Measurements from ENCODE around the gene MS4A7. TPM values are rescaled to one million over a fixed set of nuclear protein-coding genes. Genes with fewer than 3 reads are reported as not detected.
"Not testable (repeated sequence)": the region's sequence is repeated elsewhere in the genome, so short reads cannot be mapped to it uniquely, and the experiment has no call there.

Gene MS4A7
- total and polyA plus RNA-seq, 4 experiments from 2014 or later = 0.36 to 1.6 (median 0.76) TPM; not detected in 1

GRCh38 chr11:60362241-60362640, 16.1 kb upstream of the MS4A7 start:
- Mint-ChIP-seq H3K9me3 (no peaks in the 10 kb centered on the region), H3K36me3 (no peaks in the 10 kb centered on the region), H3K27ac (no peak overlapping the region), H3K4me1 (no peaks in the 10 kb centered on the region), H3K4me3 (no peak overlapping the region), H3K27me3 (peaks cover 9 to 16% of the 10 kb centered on the region in 2 donors)
- no peak for DNase-seq
- Histone ChIP-seq H3K4me3 (ENCODE audit: low read length in 2 of 2) (no peak overlapping the region), H3K9me3 (ENCODE audit: control insufficient read depth in 1 of 2, low read length in 2 of 2) (no peaks in the 10 kb centered on the region), H3K4me1 (ENCODE audit: insufficient read depth, low read length) (no peaks in the 10 kb centered on the region), H3K27me3 (ENCODE audit: insufficient read depth, low read length) (no peaks in the 10 kb centered on the region), H3K36me3 (ENCODE audit: insufficient read depth, low read length) (no peaks in the 10 kb centered on the region), H3K27ac (ENCODE audit: low read depth, low read length) (no peak overlapping the region)
- ChIA-PET POLR2A (ENCODE audit: partially characterized antibody) (no interaction called here), CTCF (ENCODE audit: partially characterized antibody) (interaction anchor here (1.3 to 4.7 kb wide), 6 partner anchors 9 to 257 kb away, joined by 3 to 39 read pairs (median 5); no protein-coding TSS in a partner anchor)
- intact Hi-C loops (cut with micrococcal nuclease) = no loop called here

GRCh38 chr11:60363542-60364470, 14.5 kb upstream of the MS4A7 start:
- Mint-ChIP-seq H3K9me3 (no peaks in the 10 kb centered on the region), H3K27me3 (peaks cover 9 to 18% of the 10 kb centered on the region in 2 donors), H3K27ac (no peak overlapping the region), H3K36me3 (no peaks in the 10 kb centered on the region), H3K4me1 (no peaks in the 10 kb centered on the region), H3K4me3 (no peak overlapping the region)
- Histone ChIP-seq H3K27ac (ENCODE audit: low read depth, low read length) (no peak overlapping the region), H3K4me3 (ENCODE audit: low read length in 2 of 2) (no peak overlapping the region), H3K4me1 (ENCODE audit: insufficient read depth, low read length) (no peaks in the 10 kb centered on the region), H3K9me3 (ENCODE audit: control insufficient read depth in 1 of 2, low read length in 2 of 2) (no peaks in the 10 kb centered on the region), H3K27me3 (ENCODE audit: insufficient read depth, low read length) (no peaks in the 10 kb centered on the region), H3K36me3 (ENCODE audit: insufficient read depth, low read length) (no peaks in the 10 kb centered on the region)
- peak; percentile 39 to 57 (median 43) for DNase-seq
- intact Hi-C loops (cut with micrococcal nuclease) = loop anchor here (1.0 kb wide), 1 partner anchor 122 kb away; no protein-coding TSS in a partner anchor
- CTCF ChIA-PET (ENCODE audit: partially characterized antibody) = interaction anchor here (0.6 to 4.7 kb wide), 28 partner anchors 7 to 260 kb away, joined by 3 to 39 read pairs (median 4); partner anchors contain the start of gene MS4A1
- POLR2A ChIA-PET (ENCODE audit: partially characterized antibody) = no interaction called here

DNA sequence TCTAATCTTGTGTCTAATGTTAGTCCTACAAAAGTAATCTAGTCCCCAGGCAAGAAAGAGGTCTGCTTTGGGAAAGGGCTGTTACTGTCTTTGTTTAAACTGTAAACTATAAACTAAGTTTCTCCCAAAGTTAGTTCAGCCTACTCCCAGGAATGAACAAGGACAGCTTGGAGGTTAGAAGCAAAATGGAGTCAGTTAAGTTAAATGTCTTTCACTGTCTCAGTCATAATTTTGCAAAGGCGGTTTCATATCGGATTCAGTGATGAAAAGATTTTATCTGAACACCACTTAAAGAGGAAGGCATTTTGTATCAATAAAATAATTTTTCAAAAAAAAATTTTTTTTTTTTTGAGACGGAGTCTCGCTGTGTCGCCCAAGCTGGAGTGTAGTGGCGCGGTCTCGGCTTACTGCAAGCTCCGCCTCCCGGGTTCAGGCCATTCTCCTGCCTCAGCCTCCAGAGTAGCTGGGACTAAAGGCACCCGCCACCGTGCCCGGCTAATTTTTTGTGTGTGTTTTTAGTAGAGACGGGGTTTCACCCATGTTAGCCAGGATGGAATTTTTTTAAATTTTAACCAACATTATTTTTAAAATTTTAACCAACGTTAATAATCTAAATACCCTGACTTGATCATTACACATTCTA, 11.9 kb upstream of the MS4A7 start:
- H3K4me3 ChIP-seq (ENCODE audit: low read length in 2 of 2); DNase-seq; H3K36me3 Mint-ChIP-seq; CTCF ChIA-PET (ENCODE audit: partially characterized antibody); H3K4me1 Mint-ChIP-seq; H3K9me3 Mint-ChIP-seq; POLR2A ChIA-PET (ENCODE audit: partially characterized antibody); H3K27me3 ChIP-seq (ENCODE audit: insufficient read depth, low read length); H3K4me1 ChIP-seq (ENCODE audit: insufficient read depth, low read length); H3K27ac Mint-ChIP-seq; H3K36me3 ChIP-seq (ENCODE audit: insufficient read depth, low read length); intact Hi-C loops (cut with micrococcal nuclease); H3K9me3 ChIP-seq (ENCODE audit: control insufficient read depth in 1 of 2, low read length in 2 of 2); H3K27ac ChIP-seq (ENCODE audit: low read depth, low read length); H3K4me3 Mint-ChIP-seq: not testable (repeated sequence)
- H3K27me3 Mint-ChIP-seq = peaks cover 12 to 23% of the 10 kb centered on the region in 2 donors

DNA sequence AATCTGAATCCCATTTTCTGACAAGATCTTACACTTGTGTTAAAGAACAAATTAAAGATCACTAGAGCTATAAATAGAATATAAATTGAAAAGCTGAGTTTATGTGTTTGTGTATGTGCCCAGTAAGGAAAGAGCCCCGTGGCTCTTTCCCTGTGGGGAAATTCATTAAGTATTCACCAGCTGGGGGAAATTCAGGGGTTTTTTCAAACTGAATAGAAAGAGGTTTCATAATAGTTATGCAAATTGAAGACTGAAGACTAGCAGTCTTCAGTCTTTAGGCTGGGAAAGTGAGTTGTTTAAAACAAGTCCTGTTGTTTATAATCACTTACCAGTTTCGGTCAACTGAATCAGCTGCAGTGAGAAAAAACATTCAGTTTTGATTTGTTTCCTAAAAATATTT, 11.3 kb upstream of the MS4A7 start:
- Histone ChIP-seq H3K27ac (ENCODE audit: low read depth, low read length) (no peak overlapping the region), H3K36me3 (ENCODE audit: insufficient read depth, low read length) (no peaks in the 10 kb centered on the region), H3K4me3 (ENCODE audit: low read length in 2 of 2) (no peak overlapping the region), H3K4me1 (ENCODE audit: insufficient read depth, low read length) (no peaks in the 10 kb centered on the region), H3K9me3 (ENCODE audit: control insufficient read depth in 1 of 2, low read length in 2 of 2) (no peaks in the 10 kb centered on the region), H3K27me3 (ENCODE audit: insufficient read depth, low read length) (no peaks in the 10 kb centered on the region)
- intact Hi-C loops (cut with micrococcal nuclease) = no loop called here
- ChIA-PET CTCF (ENCODE audit: partially characterized antibody) (interaction anchor here (1.7 kb wide), 1 partner anchor 252 kb away, joined by 4 read pairs; no protein-coding TSS in a partner anchor), POLR2A (ENCODE audit: partially characterized antibody) (no interaction called here)
- no peaks in the 10 kb centered on the region for H3K36me3 Mint-ChIP-seq
- no peaks in the 10 kb centered on the region for H3K9me3 Mint-ChIP-seq
- no peak overlapping the region for H3K4me3 Mint-ChIP-seq
- peaks cover 15 to 27% of the 10 kb centered on the region in 2 donors for H3K27me3 Mint-ChIP-seq
- H3K4me1 Mint-ChIP-seq = no peaks in the 10 kb centered on the region
- H3K27ac Mint-ChIP-seq = no peak overlapping the region
- no peak for DNase-seq

GRCh38 chr11:60367896-60368295, 10.4 kb upstream of the MS4A7 start:
- Mint-ChIP-seq H3K9me3 (no peaks in the 10 kb centered on the region), H3K36me3 (no peaks in the 10 kb centered on the region), H3K27me3 (peaks cover 18 to 30% of the 10 kb centered on the region in 2 donors), H3K27ac (no peak overlapping the region), H3K4me1 (no peaks in the 10 kb centered on the region), H3K4me3 (no peak overlapping the region)
- POLR2A ChIA-PET (ENCODE audit: partially characterized antibody) = no interaction called here
- no peak for DNase-seq
- no peak overlapping the region for H3K27ac ChIP-seq (ENCODE audit: low read depth, low read length)
- H3K36me3 ChIP-seq (ENCODE audit: insufficient read depth, low read length) = no peaks in the 10 kb centered on the region
- H3K4me1 ChIP-seq (ENCODE audit: insufficient read depth, low read length) = no peaks in the 10 kb centered on the region
- H3K4me3 ChIP-seq (ENCODE audit: low read length in 2 of 2) = no peak overlapping the region
- no peaks in the 10 kb centered on the region for H3K9me3 ChIP-seq (ENCODE audit: control insufficient read depth in 1 of 2, low read length in 2 of 2)
- intact Hi-C loops (cut with micrococcal nuclease) = no loop called here
- CTCF ChIA-PET (ENCODE audit: partially characterized antibody) = interaction anchor here (1.5 to 1.7 kb wide), 2 partner anchors 18 to 251 kb away, joined by 3 to 4 read pairs; no protein-coding TSS in a partner anchor
- H3K27me3 ChIP-seq (ENCODE audit: insufficient read depth, low read length) = no peaks in the 10 kb centered on the region

DNA sequence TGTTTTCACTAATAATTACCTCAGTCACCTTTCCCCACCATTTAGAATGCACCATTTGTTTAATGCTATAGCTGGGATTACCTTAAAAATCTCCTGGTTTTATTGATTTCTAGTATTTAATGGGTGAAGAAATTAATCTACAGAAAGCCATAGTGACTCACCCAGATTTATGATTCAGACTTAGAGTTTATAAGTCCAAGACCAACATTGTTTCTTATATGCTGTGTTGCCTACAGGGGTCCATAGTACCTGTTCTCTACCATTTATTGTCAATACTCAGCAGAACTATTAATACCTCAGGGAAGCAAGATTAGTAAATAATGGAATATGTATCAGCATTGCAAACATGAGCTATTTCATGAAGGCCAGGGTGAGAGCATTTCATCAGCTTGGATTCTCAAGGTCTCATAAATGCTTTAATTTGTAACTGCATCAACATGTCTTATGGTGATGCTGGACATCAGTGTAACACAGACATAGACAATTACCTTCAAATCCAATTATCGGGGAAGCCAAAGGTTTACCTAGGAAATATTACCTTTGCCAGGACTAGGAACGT, 8.0 kb upstream of the MS4A7 start:
- H3K4me3 ChIP-seq (ENCODE audit: low read length in 2 of 2) = no peak overlapping the region
- DNase-seq = no peak
- no peaks in the 10 kb centered on the region for H3K9me3 Mint-ChIP-seq
- no peak overlapping the region for H3K27ac ChIP-seq (ENCODE audit: low read depth, low read length)
- no peaks in the 10 kb centered on the region for H3K9me3 ChIP-seq (ENCODE audit: control insufficient read depth in 1 of 2, low read length in 2 of 2)
- intact Hi-C loops (cut with micrococcal nuclease) = no loop called here
- H3K27ac Mint-ChIP-seq = no peak overlapping the region
- H3K27me3 ChIP-seq (ENCODE audit: insufficient read depth, low read length) = no peaks in the 10 kb centered on the region
- no peak overlapping the region for H3K4me3 Mint-ChIP-seq
- H3K4me1 ChIP-seq (ENCODE audit: insufficient read depth, low read length) = no peaks in the 10 kb centered on the region
- ChIA-PET POLR2A (ENCODE audit: partially characterized antibody) (no interaction called here), CTCF (ENCODE audit: partially characterized antibody) (interaction anchor here (1.3 to 1.5 kb wide), 2 partner anchors 7 to 10 kb away, joined by 4 to 5 read pairs; no protein-coding TSS in a partner anchor)
- no peaks in the 10 kb centered on the region for H3K36me3 Mint-ChIP-seq
- no peaks in the 10 kb centered on the region for H3K36me3 ChIP-seq (ENCODE audit: insufficient read depth, low read length)
- no peaks in the 10 kb centered on the region for H3K4me1 Mint-ChIP-seq
- peaks cover 18 to 19% of the 10 kb centered on the region in 2 donors for H3K27me3 Mint-ChIP-seq

DNA sequence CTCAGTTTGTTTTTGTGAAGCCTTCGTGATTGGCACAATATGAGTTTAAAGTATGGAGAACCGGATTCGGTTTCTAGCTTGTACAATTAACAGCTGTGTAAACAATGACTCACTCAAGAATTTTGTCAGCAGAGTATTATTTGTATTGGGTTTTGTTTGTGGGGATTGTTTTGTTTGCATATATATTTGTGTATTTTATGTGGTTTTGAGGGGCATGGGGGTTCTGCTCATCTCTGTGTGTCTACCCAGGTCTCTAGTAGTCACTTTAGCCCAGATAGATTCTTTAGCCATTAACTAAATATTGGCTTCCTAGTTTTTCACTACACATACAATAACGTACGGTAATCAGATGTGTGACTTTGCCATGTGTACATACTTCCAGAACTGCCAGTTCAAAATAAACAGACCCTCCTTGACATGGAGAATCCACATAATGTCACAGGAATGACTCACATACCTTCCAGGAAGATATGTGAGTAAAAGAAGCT, 7.5 kb upstream of the MS4A7 start:
- H3K4me1 ChIP-seq (ENCODE audit: insufficient read depth, low read length) = no peaks in the 10 kb centered on the region
- ChIA-PET POLR2A (ENCODE audit: partially characterized antibody) (no interaction called here), CTCF (ENCODE audit: partially characterized antibody) (interaction anchor here (1.3 to 1.5 kb wide), 3 partner anchors 8 to 13 kb away, joined by 3 to 5 read pairs (median 4); no protein-coding TSS in a partner anchor)
- no peak overlapping the region for H3K4me3 Mint-ChIP-seq
- no peak overlapping the region for H3K27ac Mint-ChIP-seq
- DNase-seq = no peak
- H3K36me3 ChIP-seq (ENCODE audit: insufficient read depth, low read length) = no peaks in the 10 kb centered on the region
- no peaks in the 10 kb centered on the region for H3K27me3 ChIP-seq (ENCODE audit: insufficient read depth, low read length)
- no peak overlapping the region for H3K27ac ChIP-seq (ENCODE audit: low read depth, low read length)
- no peaks in the 10 kb centered on the region for H3K9me3 Mint-ChIP-seq
- H3K27me3 Mint-ChIP-seq = peaks cover 19 to 20% of the 10 kb centered on the region in 2 donors
- H3K4me3 ChIP-seq (ENCODE audit: low read length in 2 of 2) = no peak overlapping the region
- no peaks in the 10 kb centered on the region for H3K36me3 Mint-ChIP-seq
- intact Hi-C loops (cut with micrococcal nuclease) = no loop called here
- no peaks in the 10 kb centered on the region for H3K4me1 Mint-ChIP-seq
- H3K9me3 ChIP-seq (ENCODE audit: control insufficient read depth in 1 of 2, low read length in 2 of 2) = no peaks in the 10 kb centered on the region

Measured in CD4-positive, alpha-beta memory T cell (primary cell).